Thyroid gland (tissue), 4 donors: ENCODE measurements around the gene SLC22A12. TPM values are rescaled to one million over a fixed set of nuclear protein-coding genes. Genes with fewer than 3 reads are reported as not detected.
A peak's percentile ranks its signal among the peaks of the same experiment; 100 is the strongest.

Experiments
- DNase-seq, 2 donors: peaks; one replicate each; pipeline ENCODE4 v3.0.0-alpha.2; 2019
- H3K27ac ChIP-seq, 3 donors: fragments of 200-600 bp; sonication (generic); 1 replicate in 2 of 3; 2 replicates in 1 of 3; pipeline ENCODE4 v1.5.1; 2016 to 2019; ENCODE audit warnings: mild to moderate bottlenecking in 1 of 3, moderate library complexity in 1 of 3
- H3K27me3 ChIP-seq: fragments of 200-600 bp; sonication (generic); one replicate; pipeline ENCODE4 v1.5.1; 2019
- H3K36me3 ChIP-seq, 2 donors: fragments of 200-600 bp; sonication (generic); one replicate each; pipeline ENCODE4 v1.5.1; 2016 to 2019
- H3K4me1 ChIP-seq, 2 donors: fragments of 200-600 bp; sonication (generic); one replicate each; pipeline ENCODE4 v1.5.1; 2017 to 2019
- H3K4me3 ChIP-seq, 3 donors: fragments of 200-600 bp; sonication (generic); replicated peaks in 1 of 3; 1 replicate in 2 of 3; 2 replicates in 1 of 3; pipeline ENCODE4 v1.5.1; 2016; ENCODE audit warnings: mild to moderate bottlenecking in 1 of 3
- H3K9me3 ChIP-seq: fragments of 200-600 bp; sonication (generic); one replicate; pipeline ENCODE4 v1.5.1; 2017
- CTCF ChIP-seq, 6 experiments: fragments of 200-600 bp in 3 of 6; fragments of 450-650 bp in 3 of 6; sonication (generic) in 3 of 6; IDR thresholded peaks; one replicate each; pipeline ENCODE4 v1.5.1; 2016 to 2019; ENCODE audit warnings: antibody characterized with exemption in 6 of 6, mild to moderate bottlenecking in 2 of 6, inconsistent platforms in 1 of 6, moderate library complexity in 1 of 6
- POLR2A ChIP-seq, 2 donors: fragments of 450-650 bp; IDR thresholded peaks; one replicate each; pipeline ENCODE4 v1.6.1; 2017; ENCODE audit warnings: antibody characterized with exemption in 2 of 2, mild to moderate bottlenecking in 2 of 2, moderate library complexity in 1 of 2
- WGBS, 2 donors: methylation state at CpG; one replicate each; pipeline ENCODE4 v1.1.5; 2017; 5-methylcytosine and 5-hydroxymethylcytosine counted together
- intact Hi-C: fragments of 100-400 bp; cut with DNase I; formaldehyde crosslinking; loops from one replicate; pipeline ENCODE4 v1.15.1; 2023
- total RNA-seq, 4 donors: library from RNA; depleted of rRNA; stranded (reverse); fragments of >200 nt; gene quantifications; one replicate each; pipeline ENCODE4 v1.2.3, GENCODE V29; 2016

The SLC22A12 gene
- total RNA-seq, 4 donors from 2014 or later: not detected

GRCh38 chr11:64566915-64567891 is 23.8 kb upstream of the SLC22A12 start:
- DNase-seq: no peak
- intact Hi-C loops: no loop called here
- Histone ChIP-seq H3K27ac (peak overlapping the region in 1 of 3 donors; percentile 2), H3K9me3 (no peaks in the 10 kb centered on the region), H3K4me1 (peaks cover 0 to 23% of the 10 kb centered on the region in 2 donors), H3K4me3 (no peak overlapping the region), H3K36me3 (no peaks in the 10 kb centered on the region), H3K27me3 (no peaks in the 10 kb centered on the region)
- 87 to 90% methylated on average over 22 to 29 of the region's 30 CpGs for WGBS, 2 donors
- TF ChIP-seq POLR2A (IDR thresholded peaks at IDR 0.05) (no peak), CTCF (IDR thresholded peaks at IDR 0.05) (no peak)

GRCh38 chr11:64568041-64568571 is 22.9 kb upstream of the SLC22A12 start:
- TF ChIP-seq CTCF (IDR thresholded peaks at IDR 0.05) (no peak), POLR2A (IDR thresholded peaks at IDR 0.05) (no peak)
- H3K9me3 ChIP-seq: no peaks in the 10 kb centered on the region
- DNase-seq: no peak
- H3K36me3 ChIP-seq: no peaks in the 10 kb centered on the region
- no peak overlapping the region for H3K27ac ChIP-seq
- 86 to 87% methylated on average over 12 to 19 of the region's 34 CpGs for WGBS, 2 donors
- H3K4me1 ChIP-seq: peaks cover 0 to 23% of the 10 kb centered on the region in 2 donors
- intact Hi-C loops: no loop called here
- no peak overlapping the region for H3K4me3 ChIP-seq
- H3K27me3 ChIP-seq: no peaks in the 10 kb centered on the region

DNA sequence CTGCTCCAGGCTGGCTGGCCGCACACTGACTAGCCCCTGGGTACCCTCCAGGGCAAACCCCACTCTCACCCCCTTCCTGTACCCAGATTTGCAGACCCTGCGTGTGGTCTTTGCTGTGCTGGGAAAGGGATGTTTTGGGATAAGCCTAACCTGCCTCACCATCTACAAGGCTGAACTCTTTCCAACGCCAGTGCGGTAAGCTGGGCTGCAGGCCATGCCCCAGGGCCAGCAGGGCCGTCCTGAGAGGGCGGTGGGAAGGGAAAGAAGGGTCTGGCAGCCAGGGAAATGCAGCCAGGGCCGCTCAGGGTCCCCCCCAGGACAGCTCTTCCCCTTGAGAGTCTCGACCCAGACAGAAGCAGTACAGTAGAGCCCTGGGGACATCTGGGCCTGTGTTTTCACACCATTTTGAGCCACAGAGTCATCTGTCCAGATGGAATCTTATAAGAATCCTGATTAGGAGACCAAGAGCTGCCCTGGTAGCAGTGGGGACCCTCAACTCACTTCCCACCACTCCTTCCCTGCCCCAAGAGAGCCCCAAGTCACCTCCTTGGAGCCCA is 22.4 kb upstream of the SLC22A12 start:
- Histone ChIP-seq H3K9me3 (no peaks in the 10 kb centered on the region), H3K4me1 (peaks cover 0 to 23% of the 10 kb centered on the region in 2 donors), H3K36me3 (no peaks in the 10 kb centered on the region), H3K27ac (no peak overlapping the region), H3K27me3 (no peaks in the 10 kb centered on the region), H3K4me3 (no peak overlapping the region)
- TF ChIP-seq POLR2A (IDR thresholded peaks at IDR 0.05) (no peak), CTCF (IDR thresholded peaks at IDR 0.05) (no peak)
- intact Hi-C loops: no loop called here
- no peak for DNase-seq
- 92 to 98% methylated on average over 7 to 8 of the region's 8 CpGs for WGBS, 2 donors

GRCh38 chr11:64569300-64569970 is 21.6 kb upstream of the SLC22A12 start:
- TF ChIP-seq CTCF (IDR thresholded peaks at IDR 0.05) (no peak), POLR2A (IDR thresholded peaks at IDR 0.05) (no peak)
- no peak for DNase-seq

More at GRCh38 chr11:64569300-64569970, 21.6 kb upstream of the SLC22A12 start:
- H3K4me1 ChIP-seq: peaks cover 0 to 23% of the 10 kb centered on the region in 2 donors
- no peak overlapping the region for H3K27ac ChIP-seq
- no peaks in the 10 kb centered on the region for H3K36me3 ChIP-seq
- 89 to 91% methylated on average over 7 to 8 of the region's 8 CpGs for WGBS, 2 donors
- H3K4me3 ChIP-seq: no peak overlapping the region
- no peaks in the 10 kb centered on the region for H3K9me3 ChIP-seq
- intact Hi-C loops: no loop called here
- no peaks in the 10 kb centered on the region for H3K27me3 ChIP-seq
